Subcutaneous adipose tissue (tissue), 4 donors: ENCODE data around the gene APPL2. TPM values are rescaled to one million over a fixed set of nuclear protein-coding genes. Genes with fewer than 3 reads are reported as not detected.

Source experiments
- total RNA-seq, 4 donors: library from RNA; depleted of rRNA; stranded (reverse); fragments of >200 nt; gene quantifications; one replicate each; pipeline ENCODE4 v1.1.0, GENCODE V29; 2016
- TF ChIP-seq, protein P1 (sequence below): fragments of 450-650 bp; IDR thresholded peaks from one replicate; pipeline ENCODE4 v1.5.1; 2016; ENCODE audit warnings: low read depth, mild to moderate bottlenecking, control low read depth, antibody characterized with exemption, moderate library complexity

The APPL2 gene, protein sequence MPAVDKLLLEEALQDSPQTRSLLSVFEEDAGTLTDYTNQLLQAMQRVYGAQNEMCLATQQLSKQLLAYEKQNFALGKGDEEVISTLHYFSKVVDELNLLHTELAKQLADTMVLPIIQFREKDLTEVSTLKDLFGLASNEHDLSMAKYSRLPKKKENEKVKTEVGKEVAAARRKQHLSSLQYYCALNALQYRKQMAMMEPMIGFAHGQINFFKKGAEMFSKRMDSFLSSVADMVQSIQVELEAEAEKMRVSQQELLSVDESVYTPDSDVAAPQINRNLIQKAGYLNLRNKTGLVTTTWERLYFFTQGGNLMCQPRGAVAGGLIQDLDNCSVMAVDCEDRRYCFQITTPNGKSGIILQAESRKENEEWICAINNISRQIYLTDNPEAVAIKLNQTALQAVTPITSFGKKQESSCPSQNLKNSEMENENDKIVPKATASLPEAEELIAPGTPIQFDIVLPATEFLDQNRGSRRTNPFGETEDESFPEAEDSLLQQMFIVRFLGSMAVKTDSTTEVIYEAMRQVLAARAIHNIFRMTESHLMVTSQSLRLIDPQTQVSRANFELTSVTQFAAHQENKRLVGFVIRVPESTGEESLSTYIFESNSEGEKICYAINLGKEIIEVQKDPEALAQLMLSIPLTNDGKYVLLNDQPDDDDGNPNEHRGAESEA
- 100 to 1,000 TPM in 1 of 4 donors, 10 to 100 TPM in 3; 64.6 to 127 (median 94.1) TPM for total RNA-seq

DNA sequence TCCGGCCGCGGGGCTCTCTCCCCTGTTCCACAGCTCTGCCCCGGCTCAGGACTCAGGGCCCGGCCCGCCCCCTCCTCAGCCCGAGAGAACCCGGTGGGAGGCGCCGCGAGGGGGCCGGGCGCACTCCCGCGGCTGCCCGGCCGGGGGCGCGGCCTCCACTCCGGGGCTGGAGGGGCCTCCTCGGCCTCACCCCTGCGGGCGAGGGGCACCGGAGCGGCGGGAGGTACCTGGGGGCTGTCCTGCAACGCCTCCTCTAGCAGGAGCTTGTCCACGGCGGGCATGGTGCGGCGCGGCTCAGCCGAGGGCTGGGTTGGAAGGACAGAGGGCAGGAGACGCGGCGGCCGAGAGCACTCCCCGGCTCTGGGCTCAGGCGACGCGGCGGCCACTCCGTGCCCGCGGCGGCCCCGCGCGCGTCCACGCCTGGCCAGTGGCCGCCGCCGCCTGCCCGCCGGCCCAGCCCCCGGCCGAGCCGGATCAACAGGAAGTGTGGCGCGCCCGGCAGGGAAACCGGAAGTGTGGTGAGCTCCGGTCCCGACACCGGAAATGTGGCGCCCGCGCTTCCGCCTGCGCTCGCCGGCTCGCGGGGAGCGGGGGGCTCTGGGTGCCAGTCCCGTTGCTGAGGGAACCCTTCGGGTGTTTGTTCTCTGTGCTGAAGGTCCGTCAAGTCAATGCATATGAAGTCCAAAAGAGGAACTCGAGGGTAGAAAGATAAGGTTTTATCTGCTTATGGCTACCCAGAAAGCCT is at the start of gene APPL2:
Gene APPL2, minus strand, starts transcription at position 443 of the 745 bp plus-strand sequence. Its CDS starts 162 bp downstream, at position 281.
- TF ChIP-seq, protein P1, sequence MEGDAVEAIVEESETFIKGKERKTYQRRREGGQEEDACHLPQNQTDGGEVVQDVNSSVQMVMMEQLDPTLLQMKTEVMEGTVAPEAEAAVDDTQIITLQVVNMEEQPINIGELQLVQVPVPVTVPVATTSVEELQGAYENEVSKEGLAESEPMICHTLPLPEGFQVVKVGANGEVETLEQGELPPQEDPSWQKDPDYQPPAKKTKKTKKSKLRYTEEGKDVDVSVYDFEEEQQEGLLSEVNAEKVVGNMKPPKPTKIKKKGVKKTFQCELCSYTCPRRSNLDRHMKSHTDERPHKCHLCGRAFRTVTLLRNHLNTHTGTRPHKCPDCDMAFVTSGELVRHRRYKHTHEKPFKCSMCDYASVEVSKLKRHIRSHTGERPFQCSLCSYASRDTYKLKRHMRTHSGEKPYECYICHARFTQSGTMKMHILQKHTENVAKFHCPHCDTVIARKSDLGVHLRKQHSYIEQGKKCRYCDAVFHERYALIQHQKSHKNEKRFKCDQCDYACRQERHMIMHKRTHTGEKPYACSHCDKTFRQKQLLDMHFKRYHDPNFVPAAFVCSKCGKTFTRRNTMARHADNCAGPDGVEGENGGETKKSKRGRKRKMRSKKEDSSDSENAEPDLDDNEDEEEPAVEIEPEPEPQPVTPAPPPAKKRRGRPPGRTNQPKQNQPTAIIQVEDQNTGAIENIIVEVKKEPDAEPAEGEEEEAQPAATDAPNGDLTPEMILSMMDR, result no peak

DNA sequence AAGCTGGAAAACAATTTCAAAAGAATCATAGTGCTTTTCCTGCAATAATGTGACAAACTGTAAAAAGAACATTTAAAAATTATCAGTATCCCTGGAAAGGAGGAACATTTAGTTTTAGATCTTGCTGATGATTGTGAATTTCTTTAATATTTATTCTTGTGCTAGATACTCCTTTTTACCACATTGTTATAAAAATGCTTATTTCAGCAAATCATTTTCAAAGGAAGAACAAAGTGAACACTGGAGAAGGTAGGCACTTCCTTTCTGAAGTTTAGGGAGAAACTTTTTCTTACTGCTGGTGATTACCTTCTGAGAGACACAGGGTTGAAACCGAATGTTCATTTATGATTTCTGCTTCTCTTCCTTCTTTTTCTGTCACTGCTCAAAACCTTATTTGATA is 49.4 kb upstream of the APPL2 start:
- TF ChIP-seq, protein P1, result no peak

DNA sequence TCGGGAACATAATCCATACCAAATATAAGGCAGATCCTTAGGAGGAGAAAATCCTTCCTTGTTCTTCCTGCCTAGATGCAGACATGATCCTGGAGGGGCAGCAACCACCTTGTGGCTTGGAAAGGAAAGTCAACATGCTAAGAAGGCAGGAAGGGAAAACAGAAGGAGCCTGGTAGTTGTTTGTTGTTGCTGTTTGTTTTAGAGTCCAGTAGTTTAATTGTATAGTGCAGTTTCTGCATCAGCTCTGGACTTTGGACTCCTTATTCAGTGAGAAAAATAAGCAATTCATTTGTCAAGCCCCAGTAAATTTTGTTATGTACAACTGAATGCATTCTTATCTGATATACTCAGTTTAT is 45.7 kb upstream of the APPL2 start:
- TF ChIP-seq, protein P1, result no peak

DNA sequence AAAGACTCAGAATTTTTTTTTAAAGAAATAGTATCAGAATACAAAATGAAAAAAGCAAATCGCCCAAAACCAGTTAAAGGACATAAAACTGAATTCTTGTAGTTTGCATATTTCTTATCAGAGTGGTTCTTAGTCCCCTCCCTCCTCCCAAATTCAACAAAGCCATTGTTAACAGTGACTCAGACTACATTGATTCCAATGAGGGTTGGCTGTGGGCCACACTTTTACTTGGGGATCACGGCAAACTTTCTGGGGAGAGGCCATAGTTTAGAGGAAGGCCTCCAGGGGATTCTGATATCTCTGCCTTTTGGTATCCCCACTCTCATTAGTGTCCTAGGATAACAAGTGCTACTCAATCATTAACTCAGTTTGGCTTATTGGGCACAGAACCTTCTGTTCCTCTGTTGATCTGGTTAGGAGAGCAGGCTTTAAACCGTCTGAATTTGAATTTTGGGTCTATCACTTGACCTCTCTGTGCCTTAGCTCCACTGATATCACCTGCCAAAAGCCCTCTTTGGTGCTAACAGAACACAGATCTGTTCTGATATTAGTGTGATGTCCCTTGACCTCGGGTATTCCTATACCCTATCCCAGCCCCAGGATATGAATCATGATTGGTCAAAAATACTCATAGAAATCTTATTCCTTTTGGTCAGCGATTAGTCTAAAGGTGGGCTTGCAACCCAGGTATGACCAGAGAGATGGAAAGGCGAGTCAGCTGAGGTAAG is 45.2 kb upstream of the APPL2 start:
- TF ChIP-seq, protein P1, result no peak

DNA sequence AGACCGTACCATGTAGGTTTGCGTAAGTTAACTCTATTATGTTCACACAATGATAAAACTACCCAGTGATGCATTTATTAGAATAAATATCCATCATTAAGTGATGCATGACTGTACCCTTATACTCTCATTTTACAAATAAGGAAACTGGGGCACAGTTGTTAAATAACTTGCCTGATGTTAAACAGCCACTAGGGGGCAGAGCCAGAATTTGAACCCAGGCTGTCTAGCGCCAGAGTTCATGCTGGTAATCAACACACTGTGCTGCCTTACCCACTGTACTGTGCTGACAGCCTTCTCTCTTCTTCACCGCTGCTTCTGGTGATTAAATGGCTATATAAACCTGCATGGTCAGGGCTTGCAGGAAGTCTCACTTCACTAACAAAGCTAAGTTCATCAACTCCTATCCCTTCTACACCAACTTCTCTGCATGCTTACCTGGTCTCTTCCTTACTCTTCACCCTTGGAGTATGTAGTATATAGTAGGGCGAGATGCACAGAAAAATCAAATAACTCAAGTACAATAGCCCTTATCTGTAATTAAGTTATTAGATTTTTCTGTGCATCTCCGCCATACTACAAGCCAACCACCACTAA is 43.6 kb upstream of the APPL2 start:
- TF ChIP-seq, protein P1, result no peak

DNA sequence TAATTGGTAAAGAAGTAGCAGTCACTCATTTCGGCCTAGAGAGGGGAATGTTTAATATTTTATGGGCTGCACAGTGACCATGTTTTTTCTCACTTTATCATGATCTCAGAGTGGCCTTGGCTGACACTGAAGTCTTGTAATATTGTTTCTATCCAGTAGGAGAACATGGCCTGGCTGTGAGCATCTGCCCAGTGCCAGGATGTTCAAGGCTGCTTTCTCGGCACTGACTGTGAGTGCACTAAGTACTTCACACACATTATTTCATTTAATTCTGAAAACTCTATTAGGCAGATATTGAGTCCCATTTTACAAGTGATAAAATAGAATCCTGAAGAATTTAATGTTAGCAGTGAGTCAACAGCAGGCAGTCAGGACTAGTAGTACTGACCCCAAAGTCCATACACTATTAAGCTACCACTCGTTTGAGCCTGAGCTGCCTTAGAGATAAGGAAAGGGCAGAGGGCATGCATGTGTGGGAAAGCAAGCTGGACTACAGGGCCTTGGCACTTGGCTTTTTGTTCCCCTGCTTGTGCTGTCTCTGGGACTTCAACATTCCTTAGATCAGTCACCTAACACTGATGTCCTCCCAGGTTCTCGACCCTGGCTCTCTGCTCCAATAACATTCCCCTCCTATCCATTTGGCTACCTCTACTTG is 42.2 kb upstream of the APPL2 start:
- TF ChIP-seq, protein P1, result no peak
